Measurements from ENCODE around the gene PALMD.

Gene PALMD

DNA sequence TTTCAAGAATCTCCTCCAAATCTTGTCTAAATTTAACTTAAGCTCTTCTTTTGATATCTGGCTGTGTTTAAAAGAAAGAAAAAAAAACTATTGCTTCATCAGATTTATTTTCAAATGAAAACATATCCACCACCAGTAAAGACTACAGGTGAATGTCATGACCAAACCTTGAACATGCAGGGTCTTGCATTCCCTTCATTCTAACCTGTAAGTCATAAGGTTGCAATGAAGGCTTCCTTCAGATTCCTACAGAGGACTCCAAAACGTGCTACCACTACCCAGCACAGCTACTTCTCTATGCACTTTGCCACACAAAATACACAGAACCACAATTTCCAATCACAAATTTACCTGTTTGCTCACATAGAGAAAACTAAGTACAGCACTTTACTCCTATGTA, 94.2 kb downstream of the PALMD start:
- Histone ChIP-seq H3K4me3 (ENCODE audit: low read length) (no peak overlapping the region), H3K9me2 (replicated peaks; ENCODE audit: control insufficient read depth, low read length) (no peaks in the 10 kb centered on the region), H3K9me3 (ENCODE audit: control insufficient read depth, insufficient read depth, low read length) (no peaks in the 10 kb centered on the region), H3K27me3 (ENCODE audit: control insufficient read depth, low read length) (no peaks in the 10 kb centered on the region), H3K79me2 (ENCODE audit: control insufficient read depth, low read length) (no peaks in the 10 kb centered on the region), H4K20me1 (ENCODE audit: control insufficient read depth, insufficient read depth, low read depth, low read length) (no peaks in the 10 kb centered on the region), H3K36me3 (ENCODE audit: control insufficient read depth, low read length) (no peaks in the 10 kb centered on the region), H3K27ac (ENCODE audit: low read depth, low read length) (no peak overlapping the region), H3K4me1 (ENCODE audit: control insufficient read depth, low read length) (no peaks in the 10 kb centered on the region), H3K4me2 (ENCODE audit: low read length) (no peak overlapping the region), H3F3A (ENCODE audit: control insufficient read depth, insufficient read depth) (no peaks in the 10 kb centered on the region)
- TF ChIP-seq CTCF (IDR thresholded peaks at IDR 0.05; ENCODE audit: low read depth, low read length, poor library complexity, severe bottlenecking): no peak
- TF ChIP-seq EZH2phosphoT487 (IDR thresholded peaks at IDR 0.05; ENCODE audit: borderline replicate concordance, low read length): no peak
